Esophagus squamous epithelium (tissue), 5 donors: ENCODE data around the gene PRR11. TPM values are rescaled to one million over a fixed set of nuclear protein-coding genes. Genes with fewer than 3 reads are reported as not detected.

Experiments used
- DNase-seq: peaks from one replicate; lab custom pipeline; 2025; lab: John Stamatoyannopoulos, UW
- H3K27ac ChIP-seq, 4 donors: fragments of 200-600 bp; sonication (generic); one replicate each; pipeline ENCODE4 v1.5.1; 2016 to 2019; ENCODE audit warnings: mild to moderate bottlenecking in 1 of 4
- H3K27me3 ChIP-seq, 4 donors: fragments of 200-600 bp; sonication (generic); 1 replicate in 3 of 4; 2 replicates in 1 of 4; pipeline versions ENCODE4 v1.5.1 to v1.6.0; 2017 to 2021; ENCODE audit warnings: antibody characterized with exemption in 1 of 4
- H3K36me3 ChIP-seq, 3 donors: fragments of 200-600 bp; sonication (generic); one replicate each; pipeline ENCODE4 v1.5.1; 2016 to 2019
- H3K4me1 ChIP-seq, 3 donors: fragments of 200-600 bp; sonication (generic); one replicate each; pipeline ENCODE4 v1.5.1; 2017 to 2019
- H3K4me3 ChIP-seq, 4 donors: fragments of 200-600 bp; sonication (generic); 1 replicate in 3 of 4; 2 replicates in 1 of 4; pipeline ENCODE4 v1.5.1; 2016 to 2019; ENCODE audit warnings: mild to moderate bottlenecking in 2 of 4, moderate library complexity in 1 of 4
- H3K9me3 ChIP-seq, 3 donors: fragments of 200-600 bp; sonication (generic); one replicate each; pipeline ENCODE4 v1.5.1; 2016 to 2019
- CTCF ChIP-seq, 6 experiments: fragments of 450-650 bp in 4 of 6; fragments of 200-600 bp in 2 of 6; sonication (generic) in 2 of 6; IDR thresholded peaks; one replicate each; pipeline ENCODE4 v1.5.1; 2016 to 2019; ENCODE audit warnings: antibody characterized with exemption in 6 of 6, mild to moderate bottlenecking in 4 of 6, moderate library complexity in 4 of 6
- POLR2A ChIP-seq, 4 donors: fragments of 450-650 bp; IDR thresholded peaks; one replicate each; pipeline ENCODE4 v1.6.1; 2017; ENCODE audit warnings: antibody characterized with exemption in 4 of 4, mild to moderate bottlenecking in 4 of 4, moderate library complexity in 3 of 4
- WGBS, 2 donors: methylation state at CpG; one replicate each; pipeline ENCODE4 v1.1.5; 2018; 5-methylcytosine and 5-hydroxymethylcytosine counted together
- intact Hi-C: fragments of 100-400 bp; cut with DNase I; formaldehyde crosslinking; loops from one replicate; pipeline ENCODE4 v1.15.0; 2022
- total RNA-seq, 4 donors: library from RNA; depleted of rRNA; stranded (reverse); fragments of >200 nt; gene quantifications; one replicate each; pipeline ENCODE4 v1.1.0, GENCODE V29; 2016
- donor health status: DM: yes; HTN: yes; CAD: no.

PRR11 gene
- total RNA-seq, 4 donors from 2014 or later: 5.1 to 13.4 (median 9.5) TPM

- no peaks in the 10 kb centered on the region for H3K36me3 ChIP-seq
- 51 to 72% methylated on average over 3 to 4 of the region's 4 CpGs for WGBS, 2 donors
- H3K27me3 ChIP-seq: no peaks in the 10 kb centered on the region
- intact Hi-C loops: no loop called here
- H3K4me1 ChIP-seq: peaks cover 0 to 21% (median 0%) of the 10 kb centered on the region in 3 donors
- no peaks in the 10 kb centered on the region for H3K9me3 ChIP-seq
- no peak for DNase-seq
- TF ChIP-seq CTCF (IDR thresholded peaks at IDR 0.05) (no peak), POLR2A (IDR thresholded peaks at IDR 0.05) (no peak)
- no peak overlapping the region for H3K4me3 ChIP-seq
- peak overlapping the region in 3 of 4 donors; percentile 47 to 65 (median 56) for H3K27ac ChIP-seq
Observed at GRCh38 chr17:59139939-59140338, 15.6 kb upstream of the PRR11 start.

GRCh38 chr17:59141860-59142259 is 13.7 kb upstream of the PRR11 start:
- Histone ChIP-seq H3K9me3 (no peaks in the 10 kb centered on the region), H3K27ac (no peak overlapping the region), H3K27me3 (no peaks in the 10 kb centered on the region), H3K4me3 (no peak overlapping the region), H3K36me3 (no peaks in the 10 kb centered on the region), H3K4me1 (peaks cover 0 to 21% (median 0%) of the 10 kb centered on the region in 3 donors)
- 39 to 46% methylated on average over 1 of the region's 1 CpG for WGBS, 2 donors
- no peak for DNase-seq
- intact Hi-C loops: no loop called here
- no peak for TF ChIP-seq CTCF (IDR thresholded peaks at IDR 0.05)
- no peak for TF ChIP-seq POLR2A (IDR thresholded peaks at IDR 0.05)

GRCh38 chr17:59145571-59146096 is 9.9 kb upstream of the PRR11 start:
- WGBS, 2 donors: 89 to 90% methylated on average over 4 of the region's 4 CpGs
- DNase-seq: no peak
- H3K27me3 ChIP-seq: no peaks in the 10 kb centered on the region
- H3K36me3 ChIP-seq: no peaks in the 10 kb centered on the region
- no peak overlapping the region for H3K27ac ChIP-seq
- no peak overlapping the region for H3K4me3 ChIP-seq
- intact Hi-C loops: no loop called here
- H3K4me1 ChIP-seq: peaks cover 0 to 13% (median 0%) of the 10 kb centered on the region in 3 donors
- TF ChIP-seq POLR2A (IDR thresholded peaks at IDR 0.05) (no peak), CTCF (IDR thresholded peaks at IDR 0.05) (no peak)
- no peaks in the 10 kb centered on the region for H3K9me3 ChIP-seq

GRCh38 chr17:59149051-59149450 is 6.5 kb upstream of the PRR11 start:
- no peak overlapping the region for H3K4me3 ChIP-seq
- no peaks in the 10 kb centered on the region for H3K36me3 ChIP-seq
- TF ChIP-seq POLR2A (IDR thresholded peaks at IDR 0.05) (no peak), CTCF (IDR thresholded peaks at IDR 0.05) (no peak)
- H3K27me3 ChIP-seq: no peaks in the 10 kb centered on the region
- intact Hi-C loops: no loop called here
- WGBS, 2 donors: 53 to 84% methylated on average over 2 of the region's 2 CpGs
- peaks cover 0 to 48% (median 8%) of the 10 kb centered on the region in 3 donors for H3K4me1 ChIP-seq
- H3K27ac ChIP-seq: no peak overlapping the region
- H3K9me3 ChIP-seq: no peaks in the 10 kb centered on the region
- no peak for DNase-seq

GRCh38 chr17:59149841-59150511 is 5.6 kb upstream of the PRR11 start:
- H3K36me3 ChIP-seq: no peaks in the 10 kb centered on the region
- intact Hi-C loops: loop anchor here (10.0 kb wide), 1 partner anchor 45 kb away; the partner anchor contains the start of gene TRIM37
- H3K4me3 ChIP-seq: no peak overlapping the region
- peaks cover 0 to 49% (median 8%) of the 10 kb centered on the region in 3 donors for H3K4me1 ChIP-seq
- H3K27ac ChIP-seq: no peak overlapping the region
- H3K9me3 ChIP-seq: no peaks in the 10 kb centered on the region
- no peak for DNase-seq
- TF ChIP-seq POLR2A (IDR thresholded peaks at IDR 0.05) (no peak), CTCF (IDR thresholded peaks at IDR 0.05) (no peak)
- H3K27me3 ChIP-seq: no peaks in the 10 kb centered on the region
- 77 to 80% methylated on average over 5 of the region's 5 CpGs for WGBS, 2 donors
